ENCODE results near the gene PHACTR3.
A peak's percentile ranks its signal among the peaks of the same experiment; 100 is the strongest.
"Not testable (repeated sequence)": the region's sequence is repeated elsewhere in the genome, so short reads cannot be mapped to it uniquely, and the experiment has no call there.

The PHACTR3 gene

DNA sequence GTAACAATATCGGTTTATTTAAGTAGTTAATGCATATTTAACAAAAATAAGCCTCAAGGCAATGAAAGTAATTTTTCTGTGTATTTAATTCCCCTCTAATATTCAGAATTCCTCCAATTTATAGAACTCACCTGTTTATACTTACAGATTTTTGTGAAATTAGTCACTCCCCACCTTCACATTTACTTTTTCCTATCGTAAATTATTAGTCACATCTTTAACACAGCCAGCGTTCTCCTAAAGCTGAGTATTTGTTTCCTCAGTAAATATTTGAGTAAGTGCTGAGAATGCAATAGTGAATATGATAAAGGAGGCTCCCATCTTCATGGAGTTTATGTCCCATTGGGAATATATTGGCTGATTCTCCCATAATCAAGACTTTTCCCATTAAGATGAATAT, 241.1 kb downstream of the PHACTR3 start:
- no peak for DNase-seq (ENCODE audit: low read depth)
- TF ChIP-seq, protein P1, sequence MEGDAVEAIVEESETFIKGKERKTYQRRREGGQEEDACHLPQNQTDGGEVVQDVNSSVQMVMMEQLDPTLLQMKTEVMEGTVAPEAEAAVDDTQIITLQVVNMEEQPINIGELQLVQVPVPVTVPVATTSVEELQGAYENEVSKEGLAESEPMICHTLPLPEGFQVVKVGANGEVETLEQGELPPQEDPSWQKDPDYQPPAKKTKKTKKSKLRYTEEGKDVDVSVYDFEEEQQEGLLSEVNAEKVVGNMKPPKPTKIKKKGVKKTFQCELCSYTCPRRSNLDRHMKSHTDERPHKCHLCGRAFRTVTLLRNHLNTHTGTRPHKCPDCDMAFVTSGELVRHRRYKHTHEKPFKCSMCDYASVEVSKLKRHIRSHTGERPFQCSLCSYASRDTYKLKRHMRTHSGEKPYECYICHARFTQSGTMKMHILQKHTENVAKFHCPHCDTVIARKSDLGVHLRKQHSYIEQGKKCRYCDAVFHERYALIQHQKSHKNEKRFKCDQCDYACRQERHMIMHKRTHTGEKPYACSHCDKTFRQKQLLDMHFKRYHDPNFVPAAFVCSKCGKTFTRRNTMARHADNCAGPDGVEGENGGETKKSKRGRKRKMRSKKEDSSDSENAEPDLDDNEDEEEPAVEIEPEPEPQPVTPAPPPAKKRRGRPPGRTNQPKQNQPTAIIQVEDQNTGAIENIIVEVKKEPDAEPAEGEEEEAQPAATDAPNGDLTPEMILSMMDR (IDR thresholded peaks at IDR 0.05; ENCODE audit: insufficient read depth, low read depth, low read length, missing control alignments) = no peak
- H3K4me3 ChIP-seq (ENCODE audit: low read depth, low read length) = no peak overlapping the region

DNA sequence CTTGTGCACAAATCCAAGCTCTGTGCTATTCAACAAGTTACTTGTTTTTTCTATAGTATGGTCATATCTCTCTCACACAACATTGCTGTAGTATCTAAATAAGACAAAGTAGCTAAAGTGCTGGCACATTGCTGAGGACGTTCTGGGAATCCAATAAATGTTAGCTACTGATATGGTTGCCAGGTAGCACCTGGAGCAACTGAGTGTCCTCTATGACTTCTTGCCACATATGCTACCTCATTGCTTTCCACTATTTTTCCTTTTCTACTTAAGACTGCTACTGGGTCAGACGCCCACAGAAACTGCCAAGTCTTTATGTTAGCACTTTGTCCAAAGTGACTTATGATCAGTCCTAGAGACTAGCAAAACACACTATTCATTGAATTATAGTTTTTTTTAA, 243.8 kb downstream of the PHACTR3 start:
- DNase-seq (ENCODE audit: low read depth) = no peak
- TF ChIP-seq, protein P1 (IDR thresholded peaks at IDR 0.05; ENCODE audit: insufficient read depth, low read depth, low read length, missing control alignments) = no peak
- H3K4me3 ChIP-seq (ENCODE audit: low read depth, low read length) = no peak overlapping the region

DNA sequence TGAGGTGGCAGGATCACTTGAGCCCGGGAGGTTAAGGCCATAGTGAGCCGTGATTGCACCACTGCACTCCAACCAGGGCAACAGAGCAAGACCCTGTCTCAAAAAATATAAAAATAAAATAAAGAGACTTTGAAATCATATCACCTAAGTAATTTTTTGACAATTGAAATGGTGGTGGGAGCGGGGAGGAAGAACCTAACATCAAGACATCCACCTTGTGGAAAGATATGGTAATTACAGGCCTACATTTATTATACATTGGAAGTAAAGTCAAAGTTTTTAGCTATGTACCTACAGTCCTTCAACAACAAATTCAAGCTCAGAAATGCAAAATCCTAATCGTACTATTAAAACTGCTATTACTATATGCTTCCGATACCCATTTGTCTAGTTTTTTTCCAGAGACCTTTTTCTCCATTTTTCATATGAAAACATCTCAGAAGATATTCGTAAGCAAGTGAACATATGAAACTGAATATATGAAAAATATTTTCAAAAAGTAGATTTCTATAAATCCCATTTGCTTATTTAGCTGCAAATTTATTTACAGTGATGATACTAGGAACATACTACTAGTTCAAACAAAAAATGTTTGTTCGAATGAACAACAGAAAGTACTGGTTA, 245.8 kb downstream of the PHACTR3 start:
- no peak overlapping the region for H3K4me3 ChIP-seq (ENCODE audit: low read depth, low read length)
- TF ChIP-seq, protein P1 (IDR thresholded peaks at IDR 0.05; ENCODE audit: insufficient read depth, low read depth, low read length, missing control alignments) = peak; percentile 53
- peak; percentile 67 for DNase-seq (ENCODE audit: low read depth)

DNA sequence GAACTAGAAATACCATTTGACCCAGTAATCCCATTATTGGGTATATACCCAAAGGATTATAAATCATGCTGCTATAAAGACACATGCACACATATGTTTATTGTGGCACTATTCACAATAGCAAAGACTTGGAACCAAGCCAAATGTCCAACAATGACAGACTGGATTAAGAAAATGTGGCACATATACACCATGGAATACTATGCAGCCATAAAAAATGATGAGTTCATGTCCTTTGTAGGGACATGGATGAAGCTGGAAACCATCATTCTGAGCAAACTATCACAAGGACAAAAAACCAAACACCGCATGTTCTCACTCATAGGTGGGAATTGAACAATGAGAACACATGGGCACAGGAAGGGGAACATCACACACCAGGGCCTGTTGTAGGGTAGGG, 252.2 kb downstream of the PHACTR3 start:
- not testable (repeated sequence) for H3K4me3 ChIP-seq (ENCODE audit: low read depth, low read length); DNase-seq (ENCODE audit: low read depth)

DNA sequence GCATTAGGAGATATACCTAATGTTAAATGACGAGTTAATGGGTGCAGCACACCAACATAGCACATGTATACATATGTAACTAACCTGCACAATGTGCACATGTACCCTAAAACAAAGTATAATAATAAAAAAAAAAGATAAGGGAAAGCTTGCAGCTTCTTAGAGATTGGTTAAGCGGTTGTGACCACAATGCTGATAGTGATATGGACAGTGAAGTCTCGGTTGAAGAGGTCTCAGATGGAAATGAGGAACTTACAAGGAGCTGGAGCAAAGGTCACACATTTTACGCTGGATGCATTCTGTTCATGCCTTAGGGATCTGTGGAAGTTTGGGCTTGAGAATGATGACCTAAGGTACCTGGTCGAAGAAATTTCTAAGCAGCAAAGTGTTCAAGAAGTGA, 252.6 kb downstream of the PHACTR3 start:
- DNase-seq (ENCODE audit: low read depth) = not testable (repeated sequence)

DNA sequence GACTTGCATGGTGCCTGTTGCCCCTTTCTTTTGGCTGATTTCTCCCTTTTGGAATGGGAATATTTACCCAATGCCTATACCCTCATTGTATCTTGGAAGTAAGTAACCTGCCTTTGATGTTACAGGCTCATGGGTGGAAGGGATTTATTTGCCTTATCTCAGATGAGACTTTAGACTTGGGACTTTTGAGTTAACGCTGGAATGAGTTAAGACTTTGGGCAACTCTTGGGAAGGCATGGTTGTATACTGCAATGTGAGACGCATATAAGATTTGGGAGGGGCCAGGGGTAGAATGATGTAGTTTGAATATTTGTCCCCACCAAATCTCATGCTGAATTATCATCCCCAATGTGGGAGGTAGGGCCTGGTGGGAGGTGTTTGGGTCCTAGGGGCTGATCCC, 253.6 kb downstream of the PHACTR3 start:
- no peak overlapping the region for H3K4me3 ChIP-seq (ENCODE audit: low read depth, low read length)
- TF ChIP-seq, protein P1 (IDR thresholded peaks at IDR 0.05; ENCODE audit: insufficient read depth, low read depth, low read length, missing control alignments) = no peak

More for the DNA sequence above, 252.6 kb downstream of the PHACTR3 start:
- H3K4me3 ChIP-seq (ENCODE audit: low read depth, low read length) = not testable (repeated sequence)

DNA sequence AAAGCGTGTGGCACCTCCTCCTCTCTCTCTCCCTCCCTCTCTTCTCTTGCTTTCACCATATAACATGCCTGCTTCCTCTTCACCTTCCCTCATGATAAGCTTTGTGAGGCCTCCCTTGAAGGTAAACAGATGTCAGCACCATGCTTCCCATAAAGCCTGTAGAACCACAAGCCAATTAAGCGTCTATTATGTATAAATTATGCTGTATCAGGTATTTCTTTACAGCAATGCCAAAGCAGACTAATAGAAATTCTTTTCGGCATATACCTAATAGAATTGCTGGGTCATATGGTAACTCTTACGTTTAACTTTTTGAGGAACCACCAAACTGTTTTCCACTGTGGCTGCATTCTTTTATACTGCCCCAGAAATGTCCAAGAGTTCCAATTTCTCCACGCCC, 254.1 kb downstream of the PHACTR3 start:
- H3K4me3 ChIP-seq (ENCODE audit: low read depth, low read length) = no peak overlapping the region
- TF ChIP-seq, protein P1 (IDR thresholded peaks at IDR 0.05; ENCODE audit: insufficient read depth, low read depth, low read length, missing control alignments) = no peak
- DNase-seq (ENCODE audit: low read depth) = no peak

More for the DNA sequence above, 253.6 kb downstream of the PHACTR3 start:
- no peak for DNase-seq (ENCODE audit: low read depth)

DNA sequence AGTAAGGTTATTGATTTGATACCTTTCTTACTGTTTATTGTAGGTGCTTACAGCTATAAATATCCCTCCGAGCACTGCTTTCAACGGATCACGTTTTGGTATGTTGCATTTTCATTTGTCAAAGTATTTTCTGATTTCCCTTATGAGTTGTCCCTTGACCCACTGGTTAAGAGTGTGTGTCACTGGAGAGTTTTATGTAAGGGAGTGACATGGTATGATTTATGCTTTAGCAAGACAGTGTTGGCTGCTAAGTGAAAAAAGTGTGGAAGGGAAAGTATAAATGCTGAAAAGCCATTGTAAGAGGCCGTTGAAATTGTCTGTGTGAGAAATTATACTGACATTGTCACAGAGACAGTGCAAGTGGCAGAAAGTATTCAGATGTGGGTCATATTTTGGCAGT, 257.1 kb downstream of the PHACTR3 start:
- TF ChIP-seq, protein P1 (IDR thresholded peaks at IDR 0.05; ENCODE audit: insufficient read depth, low read depth, low read length, missing control alignments) = no peak
- H3K4me3 ChIP-seq (ENCODE audit: low read depth, low read length) = no peak overlapping the region
- no peak for DNase-seq (ENCODE audit: low read depth)
